K562 (cell line): ENCODE measurements around the gene GREB1. TPM values are rescaled to one million over a fixed set of nuclear protein-coding genes. Genes with fewer than 3 reads are reported as not detected.

Experiments
- ATAC-seq: fragments of 200-7000 bp; cut with Tn5 transposase; 3 replicates; pipeline ENCODE4 v1.9.1; 2020; ENCODE audit warnings: moderate library complexity
- BruUV-seq: library from RNA; stranded (reverse); fragments of 400-500 nt; replicated peaks from 2 replicates; lab custom pipeline; 2021; lab: Mats Ljungman, UMichigan
- CTCF ChIA-PET: fragments of 300-600 bp; formaldehyde crosslinking; extraction: SDS; loops from one replicate; lab custom pipeline; 2021; ENCODE audit warnings: low intra/inter-chr PET ratio; lab: Yijun Ruan, JAX
- POLR2A ChIA-PET: fragments of 300-600, 350-650 bp; sonication (Branson Sonifier 250); formaldehyde crosslinking; extraction: SDS; loops from one replicate; lab custom pipeline; 2021; ENCODE audit warnings: antibody characterized with exemption, inconsistent platforms; lab: Yijun Ruan, JAX
- DNase-seq, 4 experiments: peaks; one replicate each; pipeline versions ENCODE4 v3.0.0 to v3.0.0-alpha.2; 2011 to 2018; ENCODE audit warnings: low spot score in 3 of 4, mixed read lengths in 3 of 4; ENCODE audit errors: extremely low read depth in 1 of 4
- FAIRE-seq: peaks from 2 replicates; lab custom pipeline; 2011; peaks lifted over from hg19 to GRCh38; lab: Jason Lieb, UNC
- H2AFZ ChIP-seq: 2 replicates; pipeline ENCODE4 v1.6.0; 2011; ENCODE audit warnings: low read depth, low read length, control low read depth, inconsistent platforms
- H3K27ac ChIP-seq: fragments of 200-600 bp; 3 replicates; pipeline ENCODE4 v1.8.0; 2011; ENCODE audit warnings: low read depth, mild to moderate bottlenecking, control low read depth, inconsistent platforms, low read length, moderate library complexity, mixed read lengths; ENCODE audit errors: extremely low read depth
- H3K27me3 ChIP-seq, 2 experiments: fragments of 300-600 bp in 1 of 2; 2 replicates in 1 of 2; 3 replicates in 1 of 2; pipeline versions ENCODE4 v1.6.0 to v1.8.0; 2011; ENCODE audit warnings: inconsistent platforms in 2 of 2, low read length in 2 of 2, mild to moderate bottlenecking in 1 of 2, mixed read lengths in 1 of 2, moderate library complexity in 1 of 2; ENCODE audit not compliant: control insufficient read depth in 2 of 2, insufficient read depth in 2 of 2
- H3K36me3 ChIP-seq: fragments of 300-600 bp; 3 replicates; pipeline ENCODE4 v1.8.0; 2011; ENCODE audit warnings: mild to moderate bottlenecking, low read length, inconsistent platforms; ENCODE audit not compliant: control insufficient read depth, insufficient read depth
- H3K4me1 ChIP-seq, 2 experiments: fragments of 200-600 bp in 1 of 2; replicated peaks in 1 of 2; 2 replicates in 1 of 2; 3 replicates in 1 of 2; pipeline versions ENCODE4 v1.5.1 to v1.8.0; 2011; ENCODE audit warnings: inconsistent platforms in 2 of 2, low read length in 2 of 2, mild to moderate bottlenecking in 1 of 2, mixed read lengths in 1 of 2, moderate library complexity in 1 of 2; ENCODE audit not compliant: control insufficient read depth in 2 of 2, insufficient read depth in 2 of 2
- H3K4me2 ChIP-seq: 2 replicates; pipeline ENCODE4 v1.6.1; 2011; ENCODE audit warnings: low read length, control low read depth, inconsistent platforms, mixed read lengths; ENCODE audit not compliant: insufficient read depth
- H3K4me3 ChIP-seq: fragments of 200-600 bp; sonication (generic), shearing (Covaris generic); 2 replicates; pipeline ENCODE4 v1.5.1; 2016; ENCODE audit warnings: control low read depth, inconsistent platforms
- H3K79me2 ChIP-seq: fragments of 200-600 bp; 3 replicates; pipeline ENCODE4 v1.8.0; 2011; ENCODE audit warnings: low read length, inconsistent platforms; ENCODE audit not compliant: control insufficient read depth, insufficient read depth
- H3K9ac ChIP-seq, 2 experiments: 2 replicates each; pipeline versions ENCODE4 v1.6.0 to v1.6.1; 2011; ENCODE audit warnings: low read depth in 2 of 2, low read length in 2 of 2, control low read depth in 1 of 2, inconsistent platforms in 1 of 2, mild to moderate bottlenecking in 1 of 2, mixed read lengths in 1 of 2; ENCODE audit not compliant: insufficient read depth in 1 of 2
- H3K9me1 ChIP-seq: one replicate; pipeline ENCODE4 v1.6.0; 2011; ENCODE audit warnings: inconsistent platforms, mild to moderate bottlenecking, low read length, moderate library complexity; ENCODE audit not compliant: control insufficient read depth, insufficient read depth
- H3K9me3 ChIP-seq: replicated peaks from 2 replicates; pipeline ENCODE4 v1.5.1; 2011; ENCODE audit warnings: low read depth, low read length, inconsistent platforms; ENCODE audit not compliant: control insufficient read depth, insufficient read depth
- H4K20me1 ChIP-seq: replicated peaks from 2 replicates; pipeline ENCODE4 v1.6.1; 2011; ENCODE audit warnings: low read length, inconsistent platforms, mixed read lengths; ENCODE audit not compliant: control insufficient read depth, insufficient read depth
- BRD4 ChIP-seq: fragments of 200-600 bp; sonication (generic); IDR thresholded peaks from 2 replicates; pipeline ENCODE4 v1.6.1; 2017; ENCODE audit warnings: inconsistent platforms
- CBFA2T3 ChIP-seq: fragments of 450-650 bp; IDR thresholded peaks from 2 replicates; pipeline ENCODE4 v1.6.1; 2017
- ELF1 ChIP-seq: fragments of 200-800 bp; sonication (Bioruptor generic); IDR thresholded peaks from 2 replicates; pipeline ENCODE4 v1.6.1; 2016; ENCODE audit warnings: missing genetic modification characterization, missing compliant biosample characterization
- IRF1 ChIP-seq: sonication (generic); formaldehyde crosslinking; IDR thresholded peaks from 2 replicates; pipeline ENCODE4 v1.8.0; 2022; ENCODE audit warnings: missing genetic modification reagents, mild to moderate bottlenecking, borderline replicate concordance
- MAFG ChIP-seq: fragments of 450-650 bp; conservative IDR thresholded peaks from 2 replicates; pipeline ENCODE4 v1.6.1; 2016; ENCODE audit warnings: missing genetic modification characterization, missing compliant biosample characterization
- SIRT6 ChIP-seq: IDR thresholded peaks from one replicate; pipeline ENCODE4 v1.6.1; 2012; ENCODE audit warnings: low read depth, mild to moderate bottlenecking, control low read depth, inconsistent platforms, low read length, moderate library complexity
- SP2 ChIP-seq: IDR thresholded peaks from 2 replicates; pipeline ENCODE4 v1.6.1; 2011; ENCODE audit warnings: mild to moderate bottlenecking, low read depth, low read length, moderate library complexity; ENCODE audit not compliant: poor library complexity, severe bottlenecking; ENCODE audit errors: extremely low read depth
- SRSF9 ChIP-seq: fragments of 200-400 bp; formaldehyde crosslinking; IDR thresholded peaks from 2 replicates; pipeline ENCODE4 v1.6.1; 2017; ENCODE audit warnings: low read depth, low read length, borderline replicate concordance
- ZBTB43 ChIP-seq: sonication (generic); formaldehyde crosslinking; IDR thresholded peaks from 2 replicates; pipeline ENCODE4 v1.8.0; 2023; ENCODE audit warnings: mild to moderate bottlenecking, missing genetic modification reagents
- ZNF121 ChIP-seq: sonication (generic); formaldehyde crosslinking; conservative IDR thresholded peaks from 2 replicates; pipeline ENCODE4 v1.8.0; 2022; ENCODE audit warnings: missing genetic modification reagents
- ZNF324 ChIP-seq: fragments of 250-450 bp; sonication (Bioruptor Pico); IDR thresholded peaks from 2 replicates; pipeline ENCODE4 v1.4.0; 2020; ENCODE audit warnings: mild to moderate bottlenecking
- WGBS: fragments of 100-300 bp; shearing (Covaris generic); methylation state at CpG from one replicate; pipeline ENCODE4 v1.1.6; 2016; ENCODE audit warnings: low coverage, mixed read lengths; ENCODE audit not compliant: insufficient coverage; ENCODE audit errors: missing lambda C conversion rate; 5-methylcytosine and 5-hydroxymethylcytosine counted together
- in situ Hi-C: fragments of 300-500 bp; cut with MboI; formaldehyde crosslinking; loops from 4 replicates; pipeline ENCODE4 v1.15.0; 2018; ENCODE audit warnings: inconsistent platforms, mixed read lengths
- intact Hi-C: fragments of 100-400 bp; cut with micrococcal nuclease; formaldehyde crosslinking; loops from 2 replicates; pipeline ENCODE4 v1.14.2; 2022
- polyA plus RNA-seq, 8 experiments: library from polyadenylated mRNA; depleted of rRNA in 4 of 8; stranded (reverse) in 5 of 8; unstranded in 3 of 8; fragments of >200 nt; fragmentation: Nextera tagmentation in 2 of 8; fragmentation: Illumina TruSeq in 1 of 8; extraction: Ambion mirVana in 2 of 8; extraction: Trizol in 1 of 8; gene quantifications; 2 replicates each; pipeline versions ENCODE4 v1.2.1 to v1.2.3, GENCODE V29; 2011 to 2014; ENCODE audit warnings: inconsistent platforms in 1 of 8, missing spikeins in 1 of 8
- total RNA-seq, 7 experiments: library from RNA; depleted of rRNA in 6 of 7; stranded (reverse); fragments of >200 nt in 6 of 7; fragmentation: Illumina TruSeq in 2 of 7; extraction: Trizol in 2 of 7; gene quantifications; 2 replicates each; pipeline versions ENCODE4 v1.2.1 to v1.2.3, GENCODE V29; 2011 to 2021; ENCODE audit warnings: low replicate concordance in 1 of 7
- TF ChIP-seq, protein P1 (sequence below): fragments of 450-650 bp; formaldehyde crosslinking; IDR thresholded peaks from 2 replicates; pipeline ENCODE4 v1.4.0; 2020; ENCODE audit warnings: mild to moderate bottlenecking
- TF ChIP-seq, protein P2 (sequence below): fragments of 450-650 bp; IDR thresholded peaks from 2 replicates; pipeline ENCODE4 v1.6.1; 2018; ENCODE audit warnings: mild to moderate bottlenecking, low read depth; ENCODE audit not compliant: partially characterized antibody
- TF ChIP-seq, protein P3 (sequence below): IDR thresholded peaks from 2 replicates; pipeline ENCODE4 v1.6.1; 2016; ENCODE audit warnings: missing genetic modification characterization, missing compliant biosample characterization

The GREB1 gene
- total and polyA plus RNA-seq, 9 of the 15 experiments (the other 6 are each of a cell fraction or from before 2014, with no cell fraction given): 0.04 to 0.86 (median 0.10) TPM; not detected in 1

DNA sequence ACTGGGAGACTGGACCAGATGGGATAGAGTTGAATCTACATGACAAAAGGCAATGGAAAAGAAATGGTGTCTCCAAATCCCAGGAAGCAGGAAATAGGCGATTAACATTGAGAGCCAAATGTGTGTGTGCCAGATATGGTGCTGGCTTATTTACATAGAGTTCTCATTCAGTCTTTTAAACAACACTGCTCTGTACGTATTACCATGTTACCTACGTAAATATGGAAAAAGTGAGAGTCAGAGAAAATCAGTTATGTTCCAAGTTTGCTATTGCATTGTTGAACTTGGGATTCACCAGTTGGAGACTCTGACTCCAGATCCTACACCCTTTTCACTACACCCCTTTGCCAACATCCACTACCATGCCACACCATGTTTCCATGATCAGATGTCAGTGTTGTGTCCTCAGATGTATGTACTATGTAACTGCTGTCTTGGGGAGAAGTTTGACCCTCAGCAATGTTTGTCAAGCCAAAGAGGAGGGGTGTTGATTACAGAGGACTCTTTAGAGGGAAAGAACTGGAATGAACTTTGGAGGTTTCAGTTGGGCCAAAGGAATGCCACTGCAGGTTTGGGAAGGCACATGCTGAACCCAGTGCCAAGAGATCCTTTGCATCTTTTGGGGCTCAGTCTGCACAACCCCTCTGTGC is 19.6 kb upstream of the GREB1 start:
- no peak for DNase-seq
- no peak for ATAC-seq
- no peak for TF ChIP-seq BRD4
- TF ChIP-seq ZNF324: no peak
- TF ChIP-seq ZNF121 (CRISPR knock-in tag): no peak
- TF ChIP-seq SIRT6: no peak
- TF ChIP-seq, protein P1, sequence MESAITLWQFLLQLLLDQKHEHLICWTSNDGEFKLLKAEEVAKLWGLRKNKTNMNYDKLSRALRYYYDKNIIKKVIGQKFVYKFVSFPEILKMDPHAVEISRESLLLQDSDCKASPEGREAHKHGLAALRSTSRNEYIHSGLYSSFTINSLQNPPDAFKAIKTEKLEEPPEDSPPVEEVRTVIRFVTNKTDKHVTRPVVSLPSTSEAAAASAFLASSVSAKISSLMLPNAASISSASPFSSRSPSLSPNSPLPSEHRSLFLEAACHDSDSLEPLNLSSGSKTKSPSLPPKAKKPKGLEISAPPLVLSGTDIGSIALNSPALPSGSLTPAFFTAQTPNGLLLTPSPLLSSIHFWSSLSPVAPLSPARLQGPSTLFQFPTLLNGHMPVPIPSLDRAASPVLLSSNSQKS (CRISPR knock-in tag): no peak
- TF ChIP-seq, protein P2, sequence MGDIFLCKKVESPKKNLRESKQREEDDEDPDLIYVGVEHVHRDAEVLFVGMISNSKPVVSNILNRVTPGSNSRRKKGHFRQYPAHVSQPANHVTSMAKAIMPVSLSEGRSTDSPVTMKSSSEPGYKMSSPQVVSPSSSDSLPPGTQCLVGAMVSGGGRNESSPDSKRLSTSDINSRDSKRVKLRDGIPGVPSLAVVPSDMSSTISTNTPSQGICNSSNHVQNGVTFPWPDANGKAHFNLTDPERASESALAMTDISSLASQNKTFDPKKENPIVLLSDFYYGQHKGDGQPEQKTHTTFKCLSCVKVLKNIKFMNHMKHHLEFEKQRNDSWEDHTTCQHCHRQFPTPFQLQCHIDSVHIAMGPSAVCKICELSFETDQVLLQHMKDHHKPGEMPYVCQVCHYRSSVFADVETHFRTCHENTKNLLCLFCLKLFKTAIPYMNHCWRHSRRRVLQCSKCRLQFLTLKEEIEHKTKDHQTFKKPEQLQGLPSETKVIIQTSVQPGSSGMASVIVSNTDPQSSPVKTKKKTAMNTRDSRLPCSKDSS: no peak
- TF ChIP-seq ZBTB43: no peak
- no peak for TF ChIP-seq SP2
- no peak for TF ChIP-seq MAFG (tag)
- no peak for TF ChIP-seq ELF1 (tag)
- TF ChIP-seq CBFA2T3: no peak
- TF ChIP-seq IRF1: no peak
- TF ChIP-seq, protein P3, sequence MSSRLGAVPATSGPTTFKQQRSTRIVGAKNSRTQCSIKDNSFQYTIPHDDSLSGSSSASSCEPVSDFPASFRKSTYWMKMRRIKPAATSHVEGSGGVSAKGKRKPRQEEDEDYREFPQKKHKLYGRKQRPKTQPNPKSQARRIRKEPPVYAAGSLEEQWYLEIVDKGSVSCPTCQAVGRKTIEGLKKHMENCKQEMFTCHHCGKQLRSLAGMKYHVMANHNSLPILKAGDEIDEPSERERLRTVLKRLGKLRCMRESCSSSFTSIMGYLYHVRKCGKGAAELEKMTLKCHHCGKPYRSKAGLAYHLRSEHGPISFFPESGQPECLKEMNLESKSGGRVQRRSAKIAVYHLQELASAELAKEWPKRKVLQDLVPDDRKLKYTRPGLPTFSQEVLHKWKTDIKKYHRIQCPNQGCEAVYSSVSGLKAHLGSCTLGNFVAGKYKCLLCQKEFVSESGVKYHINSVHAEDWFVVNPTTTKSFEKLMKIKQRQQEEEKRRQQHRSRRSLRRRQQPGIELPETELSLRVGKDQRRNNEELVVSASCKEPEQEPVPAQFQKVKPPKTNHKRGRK: no peak
- TF ChIP-seq SRSF9: no peak
- Histone ChIP-seq H3K9ac (no peak overlapping the region), H3K9me3 (no peaks in the 10 kb centered on the region), H3K4me1 (no peaks in the 10 kb centered on the region), H3K79me2 (no peaks in the 10 kb centered on the region), H3K27ac (no peak overlapping the region), H2AFZ (no peak overlapping the region), H3K9me1 (no peaks in the 10 kb centered on the region), H3K36me3 (no peaks in the 10 kb centered on the region), H4K20me1 (no peaks in the 10 kb centered on the region; the same call in 1 of the 2 replicates), H3K4me2 (no peak overlapping the region), H3K4me3 (no peak overlapping the region), H3K27me3 (peaks cover 32 to 63% of the 10 kb centered on the region in 2 experiments)
- POLR2A ChIA-PET: no interaction called here
- WGBS: 4% methylated on average over 3 of the region's 3 CpGs
- FAIRE-seq: no peak
- BruUV-seq: no TSS peak
- intact Hi-C loops: no loop called here
- CTCF ChIA-PET: no interaction called here
- in situ Hi-C loops: no loop called here
